Lung microvascular endothelial cell (primary cell): Measurements from ENCODE around the gene UGT1A6. TPM values are rescaled to one million over a fixed set of nuclear protein-coding genes. Genes with fewer than 3 reads are reported as not detected.

ENCODE experiments used
- DNase-seq, 2 donors: peaks; one replicate each; pipeline versions ENCODE4 v3.0.0 to v3.0.0-alpha.2; 2010; ENCODE audit warnings: low read depth in 2 of 2
- total RNA-seq: library from RNA; depleted of rRNA; stranded (reverse); fragments of >200 nt; gene quantifications from 2 replicates; pipeline ENCODE4 v1.2.1, GENCODE V29; 2014

Gene UGT1A6
- total RNA-seq, 1 donor from 2014 or later = not detected

DNA sequence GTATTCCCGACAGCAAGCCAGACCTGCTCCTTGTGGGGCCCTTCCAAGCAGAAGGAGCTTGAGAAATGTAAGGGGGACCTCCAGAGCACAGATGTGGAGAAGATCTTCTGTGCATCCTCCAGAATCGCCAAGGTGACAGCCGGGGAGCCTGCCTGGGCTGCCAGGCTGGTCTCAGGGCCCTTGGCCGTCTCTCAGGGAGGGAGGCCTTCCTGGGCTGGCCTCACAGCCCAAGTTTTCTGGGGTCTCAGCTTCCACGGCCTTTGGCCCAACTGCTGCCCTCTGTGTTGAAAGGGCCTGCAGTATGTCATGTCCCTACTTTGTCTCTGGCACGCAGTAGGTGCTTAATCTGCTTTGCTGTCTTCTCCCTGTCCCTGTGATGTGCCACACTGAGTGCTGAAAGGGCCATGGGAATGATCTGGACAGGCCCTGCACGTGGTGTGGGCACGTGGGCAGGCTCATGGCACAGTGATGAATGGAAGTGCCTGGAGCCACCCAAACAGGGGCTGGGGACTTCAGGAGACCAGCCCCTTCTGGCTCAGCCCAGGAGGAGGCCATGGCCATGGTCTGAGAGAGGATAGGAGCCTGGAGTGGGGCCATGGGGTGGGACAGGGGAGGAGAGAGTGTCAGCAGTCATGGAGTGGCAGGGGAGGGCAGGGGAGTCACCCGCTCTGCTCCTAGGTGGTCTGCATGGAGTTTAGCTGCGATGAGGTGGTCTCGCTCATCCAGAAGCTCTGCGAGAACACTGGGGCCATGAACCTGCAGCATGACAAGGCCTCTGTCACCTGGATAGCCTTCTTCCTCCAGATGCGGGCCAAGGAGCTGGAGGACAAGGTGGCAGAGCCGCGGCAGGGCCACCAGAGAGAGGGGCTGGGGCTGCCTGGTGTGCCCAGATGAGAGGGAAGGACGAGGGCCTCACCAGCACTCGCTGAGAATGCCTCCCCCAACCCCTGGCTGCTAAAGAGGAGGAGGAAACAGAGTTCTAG is 126.2 kb downstream of the UGT1A6 start:
- no peak for DNase-seq

DNA sequence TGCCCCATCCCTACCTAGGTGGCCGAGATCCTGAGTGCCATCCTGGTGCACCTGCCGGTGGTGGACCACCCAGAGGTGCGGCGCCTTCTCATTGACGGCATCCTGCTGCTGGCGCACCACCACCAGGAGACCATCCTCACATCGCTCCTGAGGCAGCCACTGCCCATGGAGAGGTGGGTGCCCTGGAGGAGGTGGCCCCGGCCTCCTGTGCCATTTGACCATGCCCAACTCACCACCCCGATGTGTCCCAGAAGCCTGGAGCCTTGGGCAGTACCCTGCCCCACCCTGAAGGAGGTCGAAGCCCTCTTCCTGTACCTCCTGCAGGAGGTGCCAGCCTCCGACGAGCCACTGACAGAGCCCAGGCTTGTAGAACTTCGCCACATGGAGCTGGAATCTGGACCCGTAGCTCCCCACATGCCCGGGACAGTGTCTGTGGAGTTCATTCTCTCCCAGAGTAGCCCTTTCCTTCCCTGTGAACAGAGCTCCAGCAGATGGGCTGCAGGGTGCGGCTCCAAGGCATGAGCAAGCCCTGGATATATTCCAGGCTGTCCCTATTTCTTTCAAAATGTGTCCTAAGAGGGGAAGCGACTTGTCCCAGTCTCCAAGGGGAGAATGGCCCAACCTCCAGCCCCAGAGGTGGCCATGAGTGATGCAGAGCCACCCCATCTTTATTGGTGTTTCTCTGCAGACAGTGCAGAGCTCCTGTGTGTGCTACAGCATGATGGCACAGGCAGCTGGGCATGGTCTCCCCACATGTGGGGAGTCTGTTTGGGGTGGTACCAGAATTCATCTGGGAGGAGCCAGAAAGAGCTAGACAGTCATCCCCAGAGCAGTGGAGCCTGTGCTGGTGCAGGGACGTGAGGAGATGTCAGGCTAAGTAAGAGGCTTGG is 127.4 kb downstream of the UGT1A6 start:
- no peak for DNase-seq

DNA sequence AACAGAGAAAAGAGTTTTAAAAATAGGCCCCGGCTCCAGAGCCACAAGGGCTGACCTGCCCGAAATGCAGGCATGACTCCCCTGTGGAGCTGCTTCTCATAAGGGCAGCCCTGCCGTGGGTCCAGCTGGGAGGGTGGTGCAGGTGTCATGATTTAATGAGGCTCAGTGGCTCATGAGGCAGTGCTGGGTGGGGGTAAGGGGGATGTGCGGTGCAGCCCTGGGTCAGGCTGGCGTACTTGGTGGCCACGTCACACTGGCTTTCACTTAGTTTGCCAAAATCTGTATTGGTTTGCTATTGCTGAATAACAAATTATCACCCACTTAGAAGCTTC is 128.1 kb downstream of the UGT1A6 start:
- no peak for DNase-seq

DNA sequence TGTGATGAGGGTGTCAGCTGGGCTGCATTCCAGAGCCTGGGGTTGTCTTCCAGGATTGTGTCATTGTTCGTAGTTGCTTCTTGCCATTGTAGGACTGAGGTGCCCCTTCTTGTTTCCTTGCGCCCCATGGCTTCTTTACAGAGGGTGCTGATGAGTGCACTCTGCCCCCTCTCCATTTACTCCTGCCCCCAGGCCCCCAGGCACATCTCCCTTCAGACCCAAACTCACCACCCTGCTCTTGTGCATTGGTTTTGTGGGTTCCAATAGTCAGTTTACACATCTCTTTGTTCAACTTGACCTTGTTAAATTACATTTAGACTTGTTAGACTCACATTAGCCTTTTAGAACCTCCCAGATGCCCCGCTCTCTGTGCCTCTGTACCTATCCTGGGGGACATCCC is 128.5 kb downstream of the UGT1A6 start:
- no peak for DNase-seq

DNA sequence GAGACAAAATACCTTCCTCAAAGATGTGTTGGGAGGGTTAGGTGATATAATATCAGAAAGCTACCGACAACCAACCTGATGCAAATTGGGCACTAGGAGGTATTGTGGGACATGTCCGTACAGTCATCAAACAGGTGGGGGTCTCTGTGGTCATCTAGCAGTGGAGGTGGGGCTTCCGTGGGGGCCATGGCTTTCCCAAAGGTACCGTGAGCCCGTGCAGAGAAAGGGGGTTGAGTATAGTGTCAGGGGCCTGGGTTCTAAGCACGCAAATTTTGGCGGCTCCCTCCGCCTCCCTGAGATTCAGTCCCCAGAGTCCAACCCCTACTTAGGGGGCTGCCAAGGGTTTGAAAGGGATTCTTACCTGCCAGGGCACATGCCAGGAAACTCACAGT is 129.0 kb downstream of the UGT1A6 start:
- no peak for DNase-seq

DNA sequence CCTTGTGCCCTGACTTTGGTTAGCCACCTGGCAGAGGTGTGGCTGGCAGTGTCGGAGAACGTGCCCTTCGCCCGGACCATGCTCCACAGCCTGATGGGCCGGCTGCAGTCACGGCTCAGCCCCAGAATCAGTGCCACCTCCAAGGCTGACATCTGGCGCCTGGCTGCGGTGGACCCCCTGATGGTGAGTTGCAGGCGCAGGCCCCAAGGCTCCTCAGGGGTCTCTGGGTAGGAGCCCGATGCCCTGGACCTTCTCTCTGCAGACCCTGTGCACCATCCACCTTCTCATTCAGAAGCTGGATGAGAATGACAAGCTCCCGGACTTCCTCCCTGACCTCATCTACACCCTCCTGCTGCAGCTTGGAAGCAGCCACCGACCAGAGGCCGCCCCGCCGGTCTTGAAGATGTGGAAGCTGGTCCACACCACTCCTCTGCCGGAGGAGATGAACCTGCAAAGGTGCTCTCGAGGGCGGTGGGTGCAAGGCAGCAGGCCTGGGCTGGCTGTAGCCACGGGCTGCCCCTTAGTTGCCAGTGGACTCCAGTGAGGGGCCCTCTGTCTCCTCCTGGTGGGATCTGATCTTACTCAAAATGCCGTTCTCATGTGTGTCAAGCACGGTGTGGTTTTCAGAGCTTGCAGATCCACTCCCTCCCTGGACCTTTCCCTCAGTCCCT is 129.5 kb downstream of the UGT1A6 start:
- no peak for DNase-seq

Other genes with a start within 250 kb of the UGT1A6 start
- 15.5 and 19.2 TPM in 2 replicates for gene USP40, start 126.1 kb upstream of the UGT1A6 start, total RNA-seq
- gene UGT1A8, start 75.3 kb upstream of the UGT1A6 start, total RNA-seq = not detected in 2 replicates
- gene UGT1A10, start 56.4 kb upstream of the UGT1A6 start, total RNA-seq = not detected in 2 replicates
- gene UGT1A9, start 21.0 kb upstream of the UGT1A6 start, total RNA-seq = not detected in 2 replicates
- gene UGT1A7, start 11.0 kb upstream of the UGT1A6 start, total RNA-seq = not detected in 2 replicates
- gene UGT1A5, start 20.0 kb downstream of the UGT1A6 start, total RNA-seq = not detected in 2 replicates
- not detected in 2 replicates for gene UGT1A4, start 25.8 kb downstream of the UGT1A6 start, total RNA-seq
- not detected in 2 replicates for gene UGT1A3, start 36.2 kb downstream of the UGT1A6 start, total RNA-seq
- gene UGT1A1, start 67.4 kb downstream of the UGT1A6 start, total RNA-seq = not detected in 2 replicates
- gene MROH2A, start 85.4 kb downstream of the UGT1A6 start, total RNA-seq = not detected in 2 replicates
- 2.0 and 5.0 TPM in 2 replicates for gene HJURP, start 161.6 kb downstream of the UGT1A6 start, total RNA-seq
- gene TRPM8, start 224.5 kb downstream of the UGT1A6 start, total RNA-seq = not detected in 2 replicates